NCI-H1694 treated with DMSO at 0.1 percent for 48 hours (cell line): ENCODE measurements around the gene UBE4B.
"Not testable (repeated sequence)": the region's sequence is repeated elsewhere in the genome, so short reads cannot be mapped to it uniquely, and the experiment has no call there.

ENCODE experiments used
- DNase-seq: peaks from one replicate; lab custom pipeline; 2025; lab: John Stamatoyannopoulos, UW

UBE4B gene

GRCh38 chr1:10032590-10033358, at the start of gene UBE4B:
Gene UBE4B (plus strand): TSS chr1:10032958. CDS start chr1:10033671, 713 bp downstream.
- DNase-seq, result peak; percentile 98

- DNase-seq, result no peak
These were observed 48.5 kb upstream of the UBE4B start for GRCh38 chr1:9984253-9984652.

- DNase-seq, result no peak
These were observed 47.8 kb upstream of the UBE4B start for GRCh38 chr1:9985001-9985400.

- DNase-seq, result no peak
These were observed 43.0 kb upstream of the UBE4B start for GRCh38 chr1:9989773-9990172.

GRCh38 chr1:9990944-9991343, 41.8 kb upstream of the UBE4B start:
- no peak for DNase-seq

GRCh38 chr1:9992910-9993309, 39.8 kb upstream of the UBE4B start:
- DNase-seq, result no peak

- DNase-seq, result no peak
These were observed 39.1 kb upstream of the UBE4B start for GRCh38 chr1:9993561-9994075.

- DNase-seq, result no peak
These were observed 35.9 kb upstream of the UBE4B start, which contains the start of gene RBP7 for GRCh38 chr1:9996624-9997582. Gene RBP7 (plus strand): TSS chr1:9997228. CDS start chr1:9997259, 31 bp downstream.

GRCh38 chr1:10001016-10001665, 31.6 kb upstream of the UBE4B start:
- no peak for DNase-seq

- not testable (repeated sequence) for DNase-seq
These were observed 27.5 kb upstream of the UBE4B start for GRCh38 chr1:10005248-10005647.

- DNase-seq, result no peak
These were observed 25.6 kb upstream of the UBE4B start for GRCh38 chr1:10007169-10007568.

GRCh38 chr1:10014016-10014415, 18.7 kb upstream of the UBE4B start:
- no peak for DNase-seq

- no peak for DNase-seq
These were observed 13.2 kb upstream of the UBE4B start for GRCh38 chr1:10019561-10019960.

- no peak for DNase-seq
These were observed 12.7 kb upstream of the UBE4B start for GRCh38 chr1:10020086-10020485.

GRCh38 chr1:10020678-10021077, 12.1 kb upstream of the UBE4B start:
- DNase-seq, result not testable (repeated sequence)

- not testable (repeated sequence) for DNase-seq
These were observed 10.8 kb upstream of the UBE4B start for GRCh38 chr1:10021992-10022391.

GRCh38 chr1:10022656-10023055, 10.1 kb upstream of the UBE4B start:
- no peak for DNase-seq

GRCh38 chr1:10025354-10025753, 7.4 kb upstream of the UBE4B start:
- no peak for DNase-seq

GRCh38 chr1:10027027-10027426, 5.7 kb upstream of the UBE4B start:
- no peak for DNase-seq

GRCh38 chr1:10028956-10029500, 3.7 kb upstream of the UBE4B start:
- not testable (repeated sequence) for DNase-seq

- no peak for DNase-seq
These were observed 1.3 kb upstream of the UBE4B start for GRCh38 chr1:10031461-10031860.

GRCh38 chr1:10033359-10033845, 644 bp downstream of the UBE4B start:
- DNase-seq, result no peak
